Calu3 (cell line): ENCODE results near the gene LHX6. TPM values are rescaled to one million over a fixed set of nuclear protein-coding genes. Genes with fewer than 3 reads are reported as not detected.

Experiments used
- BruUV-seq: library from RNA; stranded (reverse); fragments of 400-500 nt; replicated peaks from 2 replicates; lab custom pipeline; 2021; lab: Mats Ljungman, UMichigan
- CTCF ChIA-PET: fragments of 300-600 bp; sonication (Branson Sonifier 250); formaldehyde crosslinking; loops from one replicate; lab custom pipeline; 2022; ENCODE audit warnings: antibody characterized with exemption; lab: Charles Lee
- DNase-seq: peaks from one replicate; pipeline ENCODE4 v3.0.0; 2022
- H3K27ac Mint-ChIP-seq: one replicate; pipeline ENCODE4 v1.8.0; 2022; ENCODE audit warnings: mixed read lengths; ENCODE audit not compliant: unreplicated experiment
- H3K27me3 Mint-ChIP-seq: one replicate; pipeline ENCODE4 v1.8.0; 2022; ENCODE audit warnings: mixed read lengths; ENCODE audit not compliant: unreplicated experiment
- H3K36me3 Mint-ChIP-seq: one replicate; pipeline ENCODE4 v1.8.0; 2022; ENCODE audit warnings: mild to moderate bottlenecking, moderate library complexity, mixed read lengths; ENCODE audit not compliant: insufficient read depth, unreplicated experiment
- H3K4me1 Mint-ChIP-seq: one replicate; pipeline ENCODE4 v1.8.0; 2022; ENCODE audit warnings: mild to moderate bottlenecking, low read depth, mixed read lengths; ENCODE audit not compliant: unreplicated experiment
- H3K4me3 Mint-ChIP-seq: one replicate; pipeline ENCODE4 v1.8.0; 2022; ENCODE audit warnings: mild to moderate bottlenecking, low read depth, moderate library complexity, mixed read lengths; ENCODE audit not compliant: unreplicated experiment
- H3K9me3 Mint-ChIP-seq: one replicate; pipeline ENCODE4 v1.8.0; 2022; ENCODE audit warnings: low read depth, mixed read lengths; ENCODE audit not compliant: unreplicated experiment
- intact Hi-C: fragments of 100-400 bp; cut with micrococcal nuclease; formaldehyde crosslinking; loops from one replicate; pipeline ENCODE4 v1.10.0; 2022; ENCODE audit not compliant: unreplicated experiment
- total RNA-seq: library from RNA; stranded (reverse); gene quantifications from 2 replicates; pipeline ENCODE4 v1.2.3, GENCODE V29; 2022
- TF ChIP-seq, protein P1 (sequence below): fragments of 200-600 bp; IDR thresholded peaks from one replicate; pipeline ENCODE4 v1.8.0; 2022; ENCODE audit warnings: antibody characterized with exemption; ENCODE audit not compliant: unreplicated experiment

LHX6 gene
- total RNA-seq, 1 experiment from 2014 or later, result 0.97 TPM

DNA sequence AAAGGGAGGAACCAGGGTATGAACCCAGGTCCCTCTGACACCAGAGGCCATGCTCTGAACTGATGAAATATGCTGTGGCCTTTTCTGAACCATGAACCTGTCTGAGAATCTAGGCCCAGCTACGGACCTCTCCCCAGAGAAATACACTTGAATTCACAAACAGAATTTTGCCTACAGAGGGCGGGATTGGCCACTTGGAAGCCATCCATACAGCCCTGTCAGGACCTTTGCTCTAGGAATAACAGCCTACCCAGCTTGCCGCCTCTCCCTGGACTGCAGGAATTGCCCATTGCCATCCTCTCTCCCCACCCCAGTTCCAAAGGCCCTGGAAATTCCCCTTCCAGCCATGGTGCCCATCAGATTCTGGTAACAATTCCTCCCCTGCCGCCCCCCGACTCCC is 42.5 kb downstream of the LHX6 start:
- CTCF ChIA-PET, result no interaction called here
- Mint-ChIP-seq H3K4me3 (no peak overlapping the region), H3K36me3 (no peaks in the 10 kb centered on the region), H3K4me1 (no peaks in the 10 kb centered on the region), H3K27me3 (peaks cover 35% of the 10 kb centered on the region), H3K9me3 (no peaks in the 10 kb centered on the region), H3K27ac (no peak overlapping the region)
- intact Hi-C loops, result no loop called here
- DNase-seq, result no peak
- no TSS peak for BruUV-seq
- TF ChIP-seq, protein P1, sequence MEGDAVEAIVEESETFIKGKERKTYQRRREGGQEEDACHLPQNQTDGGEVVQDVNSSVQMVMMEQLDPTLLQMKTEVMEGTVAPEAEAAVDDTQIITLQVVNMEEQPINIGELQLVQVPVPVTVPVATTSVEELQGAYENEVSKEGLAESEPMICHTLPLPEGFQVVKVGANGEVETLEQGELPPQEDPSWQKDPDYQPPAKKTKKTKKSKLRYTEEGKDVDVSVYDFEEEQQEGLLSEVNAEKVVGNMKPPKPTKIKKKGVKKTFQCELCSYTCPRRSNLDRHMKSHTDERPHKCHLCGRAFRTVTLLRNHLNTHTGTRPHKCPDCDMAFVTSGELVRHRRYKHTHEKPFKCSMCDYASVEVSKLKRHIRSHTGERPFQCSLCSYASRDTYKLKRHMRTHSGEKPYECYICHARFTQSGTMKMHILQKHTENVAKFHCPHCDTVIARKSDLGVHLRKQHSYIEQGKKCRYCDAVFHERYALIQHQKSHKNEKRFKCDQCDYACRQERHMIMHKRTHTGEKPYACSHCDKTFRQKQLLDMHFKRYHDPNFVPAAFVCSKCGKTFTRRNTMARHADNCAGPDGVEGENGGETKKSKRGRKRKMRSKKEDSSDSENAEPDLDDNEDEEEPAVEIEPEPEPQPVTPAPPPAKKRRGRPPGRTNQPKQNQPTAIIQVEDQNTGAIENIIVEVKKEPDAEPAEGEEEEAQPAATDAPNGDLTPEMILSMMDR, result no peak

DNA sequence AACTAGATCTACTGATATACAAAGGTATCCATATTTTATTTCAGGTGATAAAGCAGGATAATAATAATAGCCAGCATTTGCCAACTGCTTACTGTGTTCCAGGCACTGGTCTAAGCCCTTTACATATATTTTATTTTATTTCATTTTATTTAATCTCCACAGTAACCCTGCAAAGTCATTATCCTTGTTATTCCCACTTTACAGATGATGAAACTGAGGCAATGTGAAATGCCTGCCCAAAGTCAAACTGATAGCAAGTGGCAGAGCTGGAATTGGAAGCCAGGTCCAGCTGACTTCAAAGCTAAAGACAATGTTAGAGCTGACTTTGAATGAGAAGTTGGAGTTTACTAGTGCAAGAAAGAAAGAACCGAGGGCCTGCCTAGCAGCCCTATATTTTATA is 44.2 kb downstream of the LHX6 start:
- TF ChIP-seq, protein P1, result no peak
- intact Hi-C loops, result no loop called here
- no peak overlapping the region for H3K27ac Mint-ChIP-seq
- no peaks in the 10 kb centered on the region for H3K36me3 Mint-ChIP-seq
- no peak overlapping the region for H3K4me3 Mint-ChIP-seq
- DNase-seq, result no peak
- peaks cover 35% of the 10 kb centered on the region for H3K27me3 Mint-ChIP-seq
- no peaks in the 10 kb centered on the region for H3K9me3 Mint-ChIP-seq
- no TSS peak for BruUV-seq
- no peaks in the 10 kb centered on the region for H3K4me1 Mint-ChIP-seq
- CTCF ChIA-PET, result no interaction called here

DNA sequence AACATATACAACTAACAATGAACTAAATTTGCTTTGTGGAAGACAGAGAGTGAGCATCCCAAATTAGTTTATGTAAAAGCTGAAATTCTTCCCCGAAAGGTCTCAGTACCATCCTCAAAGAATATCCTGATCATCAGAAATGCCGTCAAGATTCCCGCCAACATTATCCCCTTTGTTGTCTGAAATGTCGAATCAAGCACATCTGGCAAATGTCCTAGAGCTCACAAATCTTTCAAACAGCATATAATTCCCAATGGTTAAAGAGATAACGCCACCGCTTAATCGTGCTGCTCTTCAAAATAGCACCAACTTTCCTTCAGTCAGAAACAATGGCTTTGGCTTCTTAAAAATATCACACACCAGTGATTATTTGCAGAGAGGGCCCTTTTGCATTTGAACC is 45.3 kb downstream of the LHX6 start:
- TF ChIP-seq, protein P1, result no peak
- H3K36me3 Mint-ChIP-seq, result no peaks in the 10 kb centered on the region
- H3K9me3 Mint-ChIP-seq, result no peaks in the 10 kb centered on the region
- intact Hi-C loops, result no loop called here
- H3K4me1 Mint-ChIP-seq, result no peaks in the 10 kb centered on the region
- BruUV-seq, result no TSS peak
- peaks cover 35% of the 10 kb centered on the region for H3K27me3 Mint-ChIP-seq
- CTCF ChIA-PET, result no interaction called here
- DNase-seq, result no peak
- H3K4me3 Mint-ChIP-seq, result no peak overlapping the region
- H3K27ac Mint-ChIP-seq, result no peak overlapping the region

DNA sequence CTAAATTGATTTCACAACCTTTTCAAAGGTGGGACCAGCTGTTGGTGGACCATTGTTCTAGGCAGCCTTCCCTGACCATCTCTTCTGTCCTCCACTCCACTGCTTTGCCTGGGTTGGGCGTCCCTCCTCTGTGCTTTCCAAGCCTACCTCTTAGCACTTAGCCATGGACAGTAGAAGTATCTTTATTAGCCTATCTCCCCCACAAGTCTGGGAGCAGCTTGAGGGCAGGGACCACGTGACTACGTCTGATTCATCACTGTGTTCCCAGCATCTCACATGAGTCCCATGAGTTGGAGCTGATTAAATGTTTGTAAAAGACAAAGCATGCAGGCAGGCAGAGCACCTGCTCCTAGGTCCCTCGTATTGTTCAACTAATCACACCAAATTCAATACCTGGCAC is 48.1 kb downstream of the LHX6 start:
- H3K36me3 Mint-ChIP-seq, result no peaks in the 10 kb centered on the region
- CTCF ChIA-PET, result no interaction called here

More for the DNA sequence above, 48.1 kb downstream of the LHX6 start:
- H3K27me3 Mint-ChIP-seq, result peaks cover 23% of the 10 kb centered on the region
- no peaks in the 10 kb centered on the region for H3K4me1 Mint-ChIP-seq
- H3K9me3 Mint-ChIP-seq, result no peaks in the 10 kb centered on the region
- no TSS peak for BruUV-seq
- TF ChIP-seq, protein P1, result no peak
- DNase-seq, result peak; percentile 15
- H3K27ac Mint-ChIP-seq, result no peak overlapping the region
- no peak overlapping the region for H3K4me3 Mint-ChIP-seq
- intact Hi-C loops, result no loop called here
